Cerebellar nuclear complex (tissue), 1 donor: ENCODE measurements around the gene ABCB8.

ENCODE experiments used
- DNase-seq, 2 experiments: peaks; one replicate each; lab custom pipeline; 2025; lab: John Stamatoyannopoulos, UW

Gene ABCB8

GRCh38 chr7:151057989-151058780, 29.9 kb downstream of the ABCB8 start:
- DNase-seq = peak; percentile 95 to 99

DNA sequence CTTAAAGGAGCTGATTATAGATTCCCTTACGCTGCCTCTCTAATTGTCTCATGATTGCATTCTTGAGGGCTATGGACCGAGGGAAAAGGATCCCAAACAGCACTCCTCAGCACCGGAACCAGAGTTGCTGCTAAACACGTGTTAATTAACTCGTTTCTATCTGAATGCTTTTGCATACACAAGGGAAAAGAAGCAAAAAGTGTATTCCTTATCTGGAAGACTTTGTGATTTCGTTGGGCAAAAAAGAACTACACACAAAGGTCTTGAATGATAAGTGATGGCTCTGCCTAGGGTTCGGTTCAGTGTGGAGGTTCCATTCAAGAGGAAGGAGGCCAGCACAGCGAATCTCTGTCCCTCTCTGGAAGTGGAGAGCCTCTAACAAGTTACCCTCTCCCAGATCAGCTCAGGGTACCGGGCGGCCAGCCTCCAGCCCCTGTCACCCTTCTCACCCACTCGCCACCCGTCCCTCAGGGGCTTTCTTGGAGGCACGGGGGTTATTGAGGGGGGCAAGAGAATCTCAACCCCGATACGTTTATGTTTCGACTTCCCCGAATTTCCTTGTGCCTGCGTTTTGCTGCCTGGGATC, 30.6 kb downstream of the ABCB8 start:
- DNase-seq = no peak

- DNase-seq = no peak
These were observed 31.3 kb downstream of the ABCB8 start, which contains the start of gene SLC4A2 for GRCh38 chr7:151059367-151060112. SLC4A2 (plus strand) TSS chr7:151059589; CDS start chr7:151061988, 2,399 bp downstream.

DNA sequence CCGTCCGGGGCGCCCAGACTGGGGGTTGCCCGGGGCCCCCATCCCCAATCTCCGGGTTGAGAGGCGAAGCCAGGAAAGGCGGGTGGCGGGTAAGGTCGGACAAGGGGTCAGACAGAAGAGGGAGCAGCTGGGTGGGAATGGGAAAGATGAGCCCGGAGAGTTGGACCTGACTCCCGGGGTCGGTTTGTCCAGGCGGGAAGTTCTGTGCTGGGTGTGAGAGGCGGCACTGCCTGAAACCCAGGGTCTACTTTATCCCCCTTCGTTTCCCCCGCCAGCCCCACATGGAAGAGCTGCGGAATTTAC, 31.8 kb downstream of the ABCB8 start:
- DNase-seq = no peak

GRCh38 chr7:151060416-151061212, 32.4 kb downstream of the ABCB8 start:
- no peak for DNase-seq

GRCh38 chr7:151061213-151062110, 33.2 kb downstream of the ABCB8 start:
- DNase-seq = no peak

- DNase-seq = no peak
These were observed 33.8 kb downstream of the ABCB8 start for GRCh38 chr7:151062111-151062398.

DNA sequence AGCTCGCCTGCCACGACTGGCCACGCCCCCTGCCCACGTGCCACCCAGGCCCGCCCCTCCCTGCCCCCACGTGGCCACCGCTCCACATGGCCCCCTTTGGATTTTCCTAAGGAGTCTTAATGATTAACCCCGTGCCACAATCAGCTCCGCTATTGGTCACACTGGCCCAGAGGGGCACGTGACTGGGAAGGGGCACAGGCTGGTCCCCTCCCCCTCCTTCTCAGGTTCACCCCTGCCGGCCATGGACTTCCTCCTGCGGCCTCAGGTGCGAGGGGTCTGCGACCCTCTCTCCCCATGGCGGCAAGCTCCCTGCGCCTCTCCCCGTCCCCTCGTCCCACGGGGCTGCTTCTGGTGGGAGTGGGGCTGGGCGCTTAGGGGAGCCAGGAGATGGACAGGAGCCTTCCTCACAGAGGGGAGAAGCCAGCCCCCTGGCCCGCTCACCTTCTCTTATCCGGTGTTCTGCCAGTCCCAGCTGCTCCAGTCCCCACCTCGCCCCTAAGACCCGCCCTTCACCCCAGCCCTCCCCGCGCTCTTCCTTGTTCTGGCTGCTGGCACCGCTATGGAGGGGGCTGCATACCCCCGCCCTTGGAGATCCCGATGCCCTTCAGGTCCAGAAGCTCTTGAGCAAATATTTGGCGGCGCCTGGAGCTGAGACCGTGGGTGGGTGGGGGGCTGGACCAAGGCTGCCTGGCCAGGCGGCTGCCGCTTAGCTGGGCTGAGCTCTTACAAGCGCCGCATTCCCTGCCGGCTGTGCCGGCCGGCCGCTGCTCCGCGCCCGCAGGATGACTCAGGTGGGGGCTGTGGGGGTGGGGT, 34.4 kb downstream of the ABCB8 start:
- DNase-seq = no peak

DNA sequence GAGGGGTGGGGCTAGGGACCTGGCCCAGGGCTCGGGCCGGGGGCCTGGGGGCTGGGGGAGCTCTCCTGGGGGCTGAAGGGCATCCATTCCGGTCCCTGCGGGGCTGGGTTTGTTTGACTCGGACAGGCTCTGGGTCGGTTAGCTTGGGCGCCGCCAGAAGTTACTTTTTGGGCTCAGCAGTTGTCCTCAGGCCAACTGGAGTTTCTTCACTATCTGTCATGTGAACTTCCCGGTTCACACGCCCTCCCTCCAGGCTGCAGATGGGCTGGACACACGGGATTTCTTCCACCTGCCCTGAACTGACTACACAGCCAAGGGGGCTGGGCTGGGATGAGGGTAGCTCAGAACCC, 34.9 kb downstream of the ABCB8 start:
- DNase-seq = no peak

DNA sequence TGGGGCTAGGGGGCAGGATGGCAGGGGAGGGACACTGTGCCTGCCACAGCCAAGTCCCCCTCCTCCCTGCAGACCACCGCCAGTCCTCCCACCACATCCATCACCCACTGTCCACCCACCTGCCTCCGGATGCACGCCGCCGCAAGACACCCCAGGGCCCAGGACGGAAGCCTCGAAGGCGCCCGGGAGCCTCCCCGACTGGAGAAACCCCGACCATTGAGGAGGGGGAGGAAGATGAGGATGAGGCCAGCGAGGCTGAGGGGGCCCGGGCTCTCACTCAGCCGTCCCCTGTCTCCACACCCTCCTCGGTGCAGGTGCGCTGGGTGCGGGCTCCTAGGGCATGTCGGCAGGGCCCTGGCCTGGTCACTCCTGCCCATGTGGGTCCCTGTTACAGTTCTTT, 36.2 kb downstream of the ABCB8 start:
- no peak for DNase-seq

DNA sequence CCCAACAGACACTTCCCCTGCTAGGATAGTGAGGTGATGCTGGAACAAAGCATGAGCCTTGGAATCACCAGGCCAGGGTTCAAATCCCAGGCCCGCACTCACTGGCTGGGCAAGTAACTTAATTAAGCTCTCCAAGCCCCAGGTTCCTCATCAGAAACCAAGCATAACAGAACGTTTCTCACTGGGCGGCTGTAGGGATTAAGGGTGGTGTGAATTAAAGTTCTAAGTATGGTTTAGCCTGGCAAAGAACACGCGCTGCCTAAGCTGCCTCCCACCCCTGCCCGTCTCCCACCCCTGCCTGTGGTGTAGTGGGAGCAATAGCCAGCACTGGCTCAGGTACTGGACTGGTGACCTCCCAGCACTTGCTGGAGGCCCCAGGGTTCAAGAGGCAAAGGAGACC, 36.7 kb downstream of the ABCB8 start:
- no peak for DNase-seq

- DNase-seq = no peak
These were observed 37.3 kb downstream of the ABCB8 start for GRCh38 chr7:151065516-151065915.

GRCh38 chr7:151066273-151066974, 38.2 kb downstream of the ABCB8 start:
- DNase-seq = no peak

GRCh38 chr7:151068069-151068773, 40.0 kb downstream of the ABCB8 start:
- DNase-seq = no peak

- no peak for DNase-seq
These were observed 41.8 kb downstream of the ABCB8 start for GRCh38 chr7:151069841-151070573.

DNA sequence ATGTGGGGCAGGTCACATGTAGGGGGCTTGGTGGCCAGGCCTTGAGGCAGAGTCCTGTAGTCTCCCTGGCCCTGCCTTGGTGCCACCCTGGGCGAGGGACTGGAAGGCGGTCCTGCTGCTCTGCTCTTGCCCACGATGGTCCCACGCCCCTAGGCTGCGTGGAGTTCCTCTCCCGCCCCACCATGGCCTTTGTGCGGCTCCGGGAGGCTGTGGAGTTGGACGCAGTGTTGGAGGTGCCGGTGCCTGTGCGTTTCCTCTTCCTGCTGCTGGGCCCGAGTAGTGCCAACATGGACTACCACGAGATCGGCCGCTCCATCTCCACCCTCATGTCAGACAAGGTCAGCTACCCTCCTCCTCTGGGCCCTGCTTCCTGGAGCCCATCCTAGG, 42.3 kb downstream of the ABCB8 start:
- DNase-seq = no peak

GRCh38 chr7:151071032-151071866, 43.0 kb downstream of the ABCB8 start:
- DNase-seq = no peak

DNA sequence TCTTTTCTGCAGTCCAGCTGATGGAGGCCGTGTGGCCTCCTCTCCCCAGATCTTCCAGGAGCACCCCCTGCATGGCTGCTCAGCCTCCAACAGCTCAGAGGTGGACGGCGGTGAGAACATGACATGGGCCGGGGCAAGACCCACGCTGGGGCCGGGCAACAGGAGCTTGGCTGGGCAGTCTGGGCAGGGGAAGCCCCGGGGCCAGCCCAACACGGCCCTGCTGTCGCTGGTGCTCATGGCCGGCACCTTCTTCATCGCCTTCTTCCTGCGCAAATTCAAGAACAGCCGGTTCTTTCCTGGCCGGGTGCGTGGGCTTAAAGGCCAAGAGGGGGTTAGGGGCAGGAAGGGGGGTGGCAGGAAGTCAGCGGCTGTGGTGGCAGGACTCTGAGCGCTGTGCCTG, 45.7 kb downstream of the ABCB8 start:
- DNase-seq = no peak
